Breast epithelium (tissue), 3 donors: Measurements from ENCODE around the gene USP6NL.

Source experiments
- POLR2AphosphoS5 ChIP-seq, 3 donors: sonication (generic); formaldehyde crosslinking; IDR thresholded peaks; one replicate each; pipeline ENCODE4 v1.6.1; 2017; ENCODE audit warnings: antibody characterized with exemption in 3 of 3
- TF ChIP-seq, protein P1 (sequence below), 3 donors: fragments of 450-650 bp; IDR thresholded peaks; one replicate each; pipeline ENCODE4 v1.5.1; 2016 to 2017; ENCODE audit warnings: antibody characterized with exemption in 3 of 3, mild to moderate bottlenecking in 3 of 3, moderate library complexity in 3 of 3

DNA sequence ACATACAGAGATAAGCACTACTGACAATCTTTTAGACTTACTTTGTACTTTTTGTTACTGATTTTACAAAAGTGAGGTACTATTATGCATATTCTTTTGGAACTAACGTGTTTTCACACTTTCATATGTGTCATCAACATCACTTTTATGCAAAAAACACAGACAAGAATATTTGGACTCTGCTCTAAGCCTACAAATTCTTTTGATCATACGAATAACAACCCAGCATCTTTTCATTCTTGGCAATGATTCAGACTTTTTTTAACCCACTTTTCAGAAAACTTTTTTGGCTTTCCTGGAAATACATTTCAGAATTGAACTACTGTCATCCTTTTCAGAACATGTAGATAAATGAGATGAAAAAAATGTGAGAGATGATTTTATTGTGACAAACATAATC, 30.2 kb downstream of the USP6NL start:
- TF ChIP-seq, protein P1, sequence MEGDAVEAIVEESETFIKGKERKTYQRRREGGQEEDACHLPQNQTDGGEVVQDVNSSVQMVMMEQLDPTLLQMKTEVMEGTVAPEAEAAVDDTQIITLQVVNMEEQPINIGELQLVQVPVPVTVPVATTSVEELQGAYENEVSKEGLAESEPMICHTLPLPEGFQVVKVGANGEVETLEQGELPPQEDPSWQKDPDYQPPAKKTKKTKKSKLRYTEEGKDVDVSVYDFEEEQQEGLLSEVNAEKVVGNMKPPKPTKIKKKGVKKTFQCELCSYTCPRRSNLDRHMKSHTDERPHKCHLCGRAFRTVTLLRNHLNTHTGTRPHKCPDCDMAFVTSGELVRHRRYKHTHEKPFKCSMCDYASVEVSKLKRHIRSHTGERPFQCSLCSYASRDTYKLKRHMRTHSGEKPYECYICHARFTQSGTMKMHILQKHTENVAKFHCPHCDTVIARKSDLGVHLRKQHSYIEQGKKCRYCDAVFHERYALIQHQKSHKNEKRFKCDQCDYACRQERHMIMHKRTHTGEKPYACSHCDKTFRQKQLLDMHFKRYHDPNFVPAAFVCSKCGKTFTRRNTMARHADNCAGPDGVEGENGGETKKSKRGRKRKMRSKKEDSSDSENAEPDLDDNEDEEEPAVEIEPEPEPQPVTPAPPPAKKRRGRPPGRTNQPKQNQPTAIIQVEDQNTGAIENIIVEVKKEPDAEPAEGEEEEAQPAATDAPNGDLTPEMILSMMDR (IDR thresholded peaks at IDR 0.05): no peak
- TF ChIP-seq POLR2AphosphoS5 (IDR thresholded peaks at IDR 0.05): no peak
